Stimulated activated CD4-positive, alpha-beta T cell treated with anti-CD3 and anti-CD28 coated beads, TNF-alpha, amount 100 ng/mL, for 48 hours (primary cell): ENCODE results near the gene COL27A1.

Experiments used
- DNase-seq, 3 donors: peaks; one replicate each; pipeline ENCODE4 v3.0.0-alpha.2; 2020; ENCODE audit warnings: low read depth in 3 of 3

COL27A1 gene

GRCh38 chr9:114155263-114155994 lies at the start of gene COL27A1:
TSS of gene COL27A1 (plus strand) at chr9:114155537. CDS start at chr9:114155951, 414 bp downstream.
- DNase-seq = peak; percentile 69 to 85 (median 69)

- no peak for DNase-seq
Measured at GRCh38 chr9:114107286-114108001, 47.9 kb upstream of the COL27A1 start.

DNA sequence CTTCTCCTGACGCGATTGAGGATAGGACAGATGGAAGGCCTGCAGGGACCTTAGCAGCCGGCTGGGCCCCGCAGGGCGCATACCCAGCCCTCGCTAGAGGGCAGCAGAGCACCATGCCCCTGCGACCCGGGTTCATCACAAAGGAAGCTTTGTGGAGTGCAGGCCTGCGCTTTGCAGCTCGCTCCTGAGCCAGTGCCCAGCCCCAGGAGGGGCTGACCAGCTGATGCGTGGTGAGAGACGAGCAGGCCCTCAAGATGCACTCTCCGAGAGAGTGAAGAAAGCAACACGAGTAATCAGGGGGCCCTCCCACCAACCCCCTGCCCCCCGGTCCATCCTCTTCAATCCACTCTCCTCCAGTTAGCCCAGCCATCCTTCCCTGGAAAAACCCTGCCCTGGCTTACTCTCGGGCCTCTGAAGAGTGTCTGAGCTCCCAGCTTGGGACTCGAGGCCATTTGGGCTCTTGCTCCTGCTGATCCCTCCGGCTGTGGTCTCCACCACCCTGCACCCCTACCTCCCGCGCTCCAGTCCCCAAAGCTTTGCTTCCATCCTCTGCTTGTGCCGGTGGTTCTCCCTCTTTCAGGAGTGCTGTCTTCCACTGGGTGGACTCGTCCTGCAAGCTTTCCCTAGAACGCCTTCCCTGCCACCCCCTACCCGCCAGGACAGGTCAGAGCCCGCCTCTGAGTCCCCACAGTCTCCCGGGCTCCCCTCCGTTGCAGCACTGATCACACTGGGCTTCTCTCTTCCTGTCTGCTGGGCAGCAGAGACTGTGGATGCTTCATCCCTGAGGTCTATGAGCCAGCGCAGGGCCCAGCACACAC lies 47.1 kb upstream of the COL27A1 start:
- DNase-seq = peak; percentile 31 to 56 (median 45)

GRCh38 chr9:114109124-114109523 lies 46.2 kb upstream of the COL27A1 start:
- no peak for DNase-seq

DNA sequence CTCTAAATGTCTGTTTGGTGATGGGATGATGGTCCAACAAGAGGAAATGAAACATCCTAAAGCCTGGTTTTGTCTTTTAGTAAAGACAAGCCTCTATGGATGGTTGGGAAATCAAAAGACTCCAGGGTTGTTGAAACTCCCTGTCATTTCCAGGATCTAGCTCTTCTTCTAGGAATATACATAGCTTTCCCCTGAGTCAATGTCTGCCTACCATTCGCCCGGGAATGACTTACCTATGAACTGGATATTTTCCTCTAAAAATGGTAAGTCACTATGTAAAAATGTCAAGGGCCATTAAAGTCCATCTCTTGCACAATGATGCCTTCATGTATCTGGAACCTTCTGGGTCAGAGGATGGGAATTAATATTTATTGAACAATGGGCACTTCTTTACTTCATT lies 45.2 kb upstream of the COL27A1 start:
- no peak for DNase-seq

GRCh38 chr9:114112325-114112724 lies 43.0 kb upstream of the COL27A1 start:
- no peak for DNase-seq

GRCh38 chr9:114112778-114113584 lies 42.4 kb upstream of the COL27A1 start:
- no peak for DNase-seq

GRCh38 chr9:114114364-114114763 lies 41.0 kb upstream of the COL27A1 start:
- no peak for DNase-seq

DNA sequence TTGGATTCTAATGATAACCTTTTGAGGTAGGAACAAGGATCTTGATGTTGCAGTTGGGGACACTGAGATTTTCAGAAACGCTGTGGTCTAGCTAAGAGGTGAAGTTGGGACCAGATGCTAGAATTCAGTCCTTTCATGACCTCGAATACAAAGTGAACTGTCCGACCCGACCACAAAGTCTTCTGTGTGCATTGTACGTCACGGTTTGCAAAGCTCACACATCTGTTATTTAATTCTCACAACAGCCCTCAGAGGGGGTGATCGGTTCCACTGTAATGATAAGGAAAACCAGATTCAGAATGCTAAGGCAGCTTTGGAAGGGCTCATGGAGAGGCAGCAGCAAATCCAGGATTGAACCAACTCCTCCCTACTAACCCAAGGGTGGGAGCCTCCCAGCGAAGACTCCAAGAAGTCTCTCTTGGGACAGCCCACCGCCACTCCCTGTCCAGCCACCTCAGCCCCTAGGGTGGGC lies 39.6 kb upstream of the COL27A1 start:
- DNase-seq = no peak

- DNase-seq = no peak
Measured at GRCh38 chr9:114116126-114116747, 39.1 kb upstream of the COL27A1 start.

DNA sequence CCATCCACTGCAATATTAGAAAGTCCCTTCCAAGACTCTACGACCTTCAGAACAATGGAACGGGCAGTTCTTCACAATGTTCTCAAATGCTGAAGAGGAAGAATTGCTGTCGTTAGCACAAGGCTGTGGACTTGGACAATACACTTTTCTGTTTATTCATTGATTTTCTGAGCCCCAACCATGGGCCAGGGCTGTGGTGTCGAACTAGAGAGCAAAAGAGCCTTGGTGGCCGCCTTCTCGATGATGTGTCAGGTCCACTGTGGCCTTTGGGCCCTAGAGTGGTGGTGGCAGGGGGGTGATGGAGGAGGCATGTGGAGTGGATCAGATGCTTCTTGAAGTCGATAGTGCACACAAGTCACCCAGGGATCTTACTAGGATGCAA lies 37.7 kb upstream of the COL27A1 start:
- no peak for DNase-seq

GRCh38 chr9:114117996-114118830 lies 37.1 kb upstream of the COL27A1 start:
- no peak for DNase-seq

DNA sequence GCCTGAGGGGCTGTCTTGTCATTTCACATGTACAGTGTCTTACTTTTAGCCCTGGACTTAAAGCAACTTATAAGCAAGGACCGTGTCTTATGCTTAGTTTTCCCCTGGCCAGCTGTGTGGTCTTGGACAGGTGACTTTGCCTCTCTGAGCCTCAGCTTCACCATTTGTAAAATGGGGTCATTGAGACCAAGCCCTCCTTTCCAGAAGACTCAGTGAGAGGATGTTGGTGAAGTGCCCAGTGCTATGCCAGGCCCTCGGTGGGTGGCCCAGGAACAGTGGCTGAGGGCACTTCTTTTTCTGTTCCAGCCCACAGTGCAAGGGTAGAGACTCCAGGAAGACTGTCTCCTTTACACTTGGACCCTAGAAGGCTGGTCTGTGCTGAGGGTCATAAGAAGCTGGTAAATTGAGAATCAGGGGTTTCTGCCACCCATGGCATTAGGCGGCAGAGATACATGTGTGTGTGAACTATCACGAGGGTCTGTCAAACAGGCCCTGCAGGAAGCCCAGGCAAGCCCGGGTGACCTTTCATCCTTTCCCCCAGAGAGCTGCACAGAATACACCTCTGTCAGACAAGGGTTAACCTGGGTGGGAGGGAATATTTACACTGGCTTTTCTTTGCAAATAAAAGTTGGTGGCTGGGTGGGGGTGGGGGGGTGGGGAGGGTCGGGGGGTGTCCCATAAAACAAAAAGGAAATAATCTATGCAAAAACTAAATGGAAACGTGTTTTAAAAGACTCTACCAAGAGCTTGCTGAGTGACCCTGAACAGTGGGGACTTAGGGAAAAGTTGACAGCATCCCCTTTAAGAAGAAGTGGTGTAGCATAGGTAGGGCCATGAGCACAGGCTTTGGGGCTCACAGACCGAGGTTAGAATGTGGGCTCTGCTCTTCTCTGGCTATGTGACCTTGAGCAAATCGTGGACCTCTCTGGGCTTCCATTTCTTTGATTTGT lies 35.8 kb upstream of the COL27A1 start:
- DNase-seq = no peak

DNA sequence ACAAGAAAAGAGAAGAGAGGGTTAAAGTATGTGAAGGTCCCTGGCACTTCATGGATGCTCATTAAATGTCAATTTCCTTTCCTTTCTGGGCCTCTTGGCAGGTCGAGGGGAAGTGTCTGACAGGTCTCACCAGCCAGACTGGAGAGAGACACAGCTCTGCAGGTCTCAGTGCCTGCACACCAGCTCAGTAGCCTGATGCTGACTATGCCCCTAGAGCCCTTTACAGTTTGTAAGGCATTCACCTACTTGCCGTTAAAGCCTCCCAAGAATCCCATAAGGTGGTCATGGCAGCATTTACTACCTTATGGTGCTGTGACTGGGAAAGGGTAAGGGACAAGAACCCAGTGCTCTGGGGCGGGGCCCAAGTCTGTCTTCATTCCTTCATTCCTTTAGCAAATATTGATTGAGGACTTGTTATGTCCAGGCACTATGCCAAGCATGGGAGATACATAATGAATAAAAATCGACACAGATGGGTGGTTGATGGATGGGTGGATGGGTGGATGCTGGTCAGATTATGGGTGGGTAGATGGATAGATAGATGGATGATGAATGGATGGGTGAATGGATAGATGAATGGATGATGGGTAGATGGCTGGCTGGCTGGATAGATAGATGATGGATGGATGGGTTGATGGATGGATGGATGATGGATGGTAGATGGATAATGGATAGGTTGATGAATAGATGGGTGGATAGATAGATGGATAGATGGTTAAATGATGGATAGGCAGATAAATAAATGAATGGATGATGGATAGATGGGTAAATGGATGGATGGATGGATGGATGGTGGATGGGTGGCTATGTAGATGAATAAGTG lies 34.9 kb upstream of the COL27A1 start:
- DNase-seq = no peak

GRCh38 chr9:114121227-114122135 lies 33.9 kb upstream of the COL27A1 start:
- DNase-seq = no peak

DNA sequence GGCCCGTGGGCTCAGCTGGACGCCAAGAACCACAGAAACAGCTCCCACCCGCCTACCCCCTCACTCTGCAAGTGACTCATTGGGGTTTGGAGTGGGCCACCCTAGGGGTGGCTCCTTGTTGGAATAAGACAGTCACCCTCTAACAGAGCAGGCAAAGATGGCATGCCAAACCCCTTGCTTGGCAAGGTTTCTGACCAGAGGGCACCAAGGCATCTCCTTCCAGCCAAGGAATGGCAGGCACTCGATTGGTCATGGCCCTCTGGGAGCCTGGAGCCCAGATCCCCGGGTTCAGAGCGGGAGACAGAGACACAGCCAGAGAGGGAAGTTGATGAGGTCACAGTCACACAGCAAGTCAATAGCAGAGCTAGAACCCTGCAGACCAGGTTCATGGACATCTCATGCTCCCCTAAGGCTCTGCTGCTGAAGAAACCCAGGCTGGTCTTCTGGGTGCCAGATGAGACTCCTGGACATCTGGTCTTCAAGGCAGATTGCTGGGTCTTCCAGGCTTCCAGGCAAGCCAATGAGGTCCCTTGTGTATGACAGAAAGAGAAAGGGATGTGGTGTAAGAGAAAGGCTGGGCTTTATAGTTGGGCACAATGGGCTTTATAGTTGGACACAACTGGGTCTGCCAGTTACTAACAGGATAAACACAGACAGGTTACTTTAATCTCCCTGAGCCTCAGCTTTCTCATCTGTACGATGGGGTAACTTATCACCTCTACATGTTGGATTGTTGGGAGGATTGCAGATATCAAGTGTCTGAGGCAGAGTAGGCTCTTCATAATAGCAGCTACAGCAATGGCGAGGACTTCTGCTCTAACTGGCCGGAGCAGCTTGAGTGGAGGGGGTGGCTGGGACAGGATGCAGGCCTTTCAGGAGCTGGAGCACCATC lies 33.0 kb upstream of the COL27A1 start:
- DNase-seq = no peak
